ENCODE measurements around the gene PARP11. TPM values are rescaled to one million over a fixed set of nuclear protein-coding genes. Genes with fewer than 3 reads are reported as not detected.

The PARP11 gene
- total RNA-seq, 2 donors from 2014 or later = 15.3 to 30.3 TPM

DNA sequence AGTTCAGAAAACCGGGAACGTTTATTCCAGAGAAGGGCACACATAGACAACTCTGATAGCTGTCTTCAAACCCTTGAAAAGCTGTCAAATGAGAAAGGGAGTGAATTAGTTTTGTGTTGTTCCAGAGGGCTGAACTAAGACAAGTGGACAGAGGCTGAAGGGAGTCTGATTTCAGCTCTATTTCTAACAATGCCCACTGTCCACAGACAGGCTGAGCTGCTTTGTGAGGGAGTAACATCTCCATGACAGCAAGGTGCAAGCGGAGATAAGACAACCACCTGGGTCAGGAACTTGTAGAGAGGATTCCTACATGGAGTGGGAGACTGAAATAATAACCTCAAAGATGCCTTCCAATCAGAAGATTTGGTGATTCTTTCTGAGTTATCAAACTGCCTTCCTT, 25.6 kb upstream of the PARP11 start:
- Mint-ChIP-seq H3K27me3 (ENCODE audit: insufficient read depth) (no peaks in the 10 kb centered on the region), H3K27ac (no peak overlapping the region), H3K36me3 (ENCODE audit: low read depth) (no peaks in the 10 kb centered on the region), H3K9me3 (no peaks in the 10 kb centered on the region), H3K4me1 (peaks cover 7% of the 10 kb centered on the region), H3K4me3 (no peak overlapping the region)
- H3K9ac ChIP-seq (ENCODE audit: extremely low read depth, low read length, poor library complexity, severe bottlenecking) = no peak overlapping the region
- H3K4me3 ChIP-seq (ENCODE audit: low read length) = no peak overlapping the region
- no peak for TF ChIP-seq CTCF (conservative IDR thresholded peaks at IDR 0.05)
- H3K4me1 ChIP-seq (ENCODE audit: control insufficient read depth, insufficient read depth, low read length) = no peaks in the 10 kb centered on the region
- H3K27ac ChIP-seq (ENCODE audit: low read depth, low read length) = no peak overlapping the region
- H3K36me3 ChIP-seq (ENCODE audit: control insufficient read depth, insufficient read depth, low read length) = no peaks in the 10 kb centered on the region
- H3K9me3 ChIP-seq (ENCODE audit: control insufficient read depth, low read length) = no peaks in the 10 kb centered on the region
- no peaks in the 10 kb centered on the region for H3K27me3 ChIP-seq (ENCODE audit: control insufficient read depth, insufficient read depth, low read length, poor library complexity, severe bottlenecking)
- 93 to 96% methylated on average over 3 of the region's 3 CpGs for WGBS, 2 experiments (ENCODE audit: insufficient coverage in 1 of 2, insufficient read length in 1 of 2)
- no peak for DNase-seq

- Histone ChIP-seq H3K4me1 (ENCODE audit: control insufficient read depth, insufficient read depth, low read length) (no peaks in the 10 kb centered on the region), H3K9ac (ENCODE audit: extremely low read depth, low read length, poor library complexity, severe bottlenecking) (no peak overlapping the region), H3K4me3 (ENCODE audit: low read length) (no peak overlapping the region), H3K36me3 (ENCODE audit: control insufficient read depth, insufficient read depth, low read length) (no peaks in the 10 kb centered on the region), H3K9me3 (ENCODE audit: control insufficient read depth, low read length) (no peaks in the 10 kb centered on the region), H3K27me3 (ENCODE audit: control insufficient read depth, insufficient read depth, low read length, poor library complexity, severe bottlenecking) (no peaks in the 10 kb centered on the region), H3K27ac (ENCODE audit: low read depth, low read length) (no peak overlapping the region)
- WGBS, 2 experiments (ENCODE audit: insufficient coverage in 1 of 2, insufficient read length in 1 of 2) = 93 to 94% methylated on average over 5 to 7 of the region's 7 CpGs
- Mint-ChIP-seq H3K9me3 (no peaks in the 10 kb centered on the region), H3K27ac (no peak overlapping the region), H3K4me3 (no peak overlapping the region), H3K4me1 (peaks cover 7% of the 10 kb centered on the region), H3K27me3 (ENCODE audit: insufficient read depth) (no peaks in the 10 kb centered on the region), H3K36me3 (ENCODE audit: low read depth) (no peaks in the 10 kb centered on the region)
- no peak for TF ChIP-seq CTCF (conservative IDR thresholded peaks at IDR 0.05)
- DNase-seq = no peak
Observed at GRCh38 chr12:3897371-3897971, 24.3 kb upstream of the PARP11 start.

- H3K36me3 Mint-ChIP-seq (ENCODE audit: low read depth) = no peaks in the 10 kb centered on the region
- no peak for TF ChIP-seq CTCF (conservative IDR thresholded peaks at IDR 0.05)
- no peak overlapping the region for H3K27ac Mint-ChIP-seq
- H3K27me3 Mint-ChIP-seq (ENCODE audit: insufficient read depth) = no peaks in the 10 kb centered on the region
- no peaks in the 10 kb centered on the region for H3K27me3 ChIP-seq (ENCODE audit: control insufficient read depth, insufficient read depth, low read length, poor library complexity, severe bottlenecking)
- H3K4me1 Mint-ChIP-seq = peaks cover 7% of the 10 kb centered on the region
- H3K36me3 ChIP-seq (ENCODE audit: control insufficient read depth, insufficient read depth, low read length) = no peaks in the 10 kb centered on the region
- no peak overlapping the region for H3K4me3 Mint-ChIP-seq
- peak overlapping the region; percentile 39 for H3K27ac ChIP-seq (ENCODE audit: low read depth, low read length)
- H3K9me3 ChIP-seq (ENCODE audit: control insufficient read depth, low read length) = no peaks in the 10 kb centered on the region
- no peak overlapping the region for H3K9ac ChIP-seq (ENCODE audit: extremely low read depth, low read length, poor library complexity, severe bottlenecking)
- no peak overlapping the region for H3K4me3 ChIP-seq (ENCODE audit: low read length)
- DNase-seq = no peak
- no peaks in the 10 kb centered on the region for H3K4me1 ChIP-seq (ENCODE audit: control insufficient read depth, insufficient read depth, low read length)
- H3K9me3 Mint-ChIP-seq = no peaks in the 10 kb centered on the region
- WGBS, 2 experiments (ENCODE audit: insufficient coverage in 1 of 2, insufficient read length in 1 of 2) = 68 to 70% methylated on average over 2 of the region's 2 CpGs
Observed at GRCh38 chr12:3896801-3897351, 23.7 kb upstream of the PARP11 start.

All from endodermal cell (in vitro differentiated cells).